ENCODE data around the gene HS2ST1.

Gene HS2ST1

GRCh38 chr1:87150143-87150542 lies 235.7 kb downstream of the HS2ST1 start:
- no peak for TF ChIP-seq Cebpa-rat (IDR thresholded peaks at IDR 0.05)
- H3K27ac ChIP-seq = peak overlapping the region in 4 of 11 experiments; percentile 77 to 88 (median 84); a peak in 3 of 22 replicates
- H3K9me3 ChIP-seq (replicated peaks in 1 of 11) = no peaks in the 10 kb centered on the region; a peak in 1 of 22 replicates
- no peaks in the 10 kb centered on the region; a peak in 1 of 22 replicates for H3K27me3 ChIP-seq
- no peaks in the 10 kb centered on the region for H3K36me3 ChIP-seq
- peaks cover 30 to 82% (median 64%) of the 10 kb centered on the region in 10 experiments for H3K4me1 ChIP-seq
- H4K20me1 ChIP-seq = no peaks in the 10 kb centered on the region
- no peak overlapping the region for H3K4me3 ChIP-seq
- no peak overlapping the region for H3K9ac ChIP-seq
- H3K4me2 ChIP-seq = peak overlapping the region in 10 of 11 experiments; percentile 51 to 93 (median 82); a peak in 19 of 22 replicates

- peak overlapping the region; percentile 38 to 66 (median 50) for H3K4me3 ChIP-seq
Observed at GRCh38 chr1:87151500-87152421, 237.3 kb downstream of the HS2ST1 start.

GRCh38 chr1:87154384-87154783 lies 239.9 kb downstream of the HS2ST1 start:
- Histone ChIP-seq H4K20me1 (no peaks in the 10 kb centered on the region), H3K4me3 (no peak overlapping the region), H3K27ac (no peak overlapping the region), H3K9ac (no peak overlapping the region), H3K4me2 (peak overlapping the region in 7 of 11 experiments; percentile 10 to 93 (median 51); a peak in 9 of 22 replicates), H3K27me3 (no peaks in the 10 kb centered on the region; a peak in 1 of 22 replicates), H3K36me3 (no peaks in the 10 kb centered on the region), H3K4me1 (peaks cover 37 to 65% (median 53%) of the 10 kb centered on the region in 10 experiments), H3K9me3 (replicated peaks in 1 of 11) (no peaks in the 10 kb centered on the region)
- no peak for TF ChIP-seq Cebpa-rat (IDR thresholded peaks at IDR 0.05)

More at GRCh38 chr1:87151500-87152421, 237.3 kb downstream of the HS2ST1 start:
- peak in 10 of 11 experiments; percentile 19 to 90 (median 74); a peak in 16 of 22 replicates for TF ChIP-seq Cebpa-rat (IDR thresholded peaks at IDR 0.05)
- peak overlapping the region in 10 of 11 experiments; percentile 39 to 90 (median 80); a peak in 19 of 22 replicates for H3K27ac ChIP-seq
- H3K4me2 ChIP-seq = peak overlapping the region; percentile 72 to 96 (median 84)
- no peaks in the 10 kb centered on the region for H4K20me1 ChIP-seq
- H3K9ac ChIP-seq = peak overlapping the region; percentile 22 to 82 (median 75); a peak in 21 of 22 replicates
- peaks cover 37 to 84% (median 66%) of the 10 kb centered on the region in 10 experiments for H3K4me1 ChIP-seq
- H3K36me3 ChIP-seq = no peaks in the 10 kb centered on the region
- no peaks in the 10 kb centered on the region; a peak in 1 of 22 replicates for H3K27me3 ChIP-seq
- no peaks in the 10 kb centered on the region for H3K9me3 ChIP-seq (replicated peaks in 1 of 11)

GRCh38 chr1:87155170-87155569 lies 240.7 kb downstream of the HS2ST1 start:
- Histone ChIP-seq H3K27me3 (no peaks in the 10 kb centered on the region; a peak in 1 of 22 replicates), H3K9me3 (replicated peaks in 1 of 11) (no peaks in the 10 kb centered on the region), H3K9ac (no peak overlapping the region), H3K4me3 (no peak overlapping the region), H3K27ac (no peak overlapping the region), H3K4me2 (peak overlapping the region in 10 of 11 experiments; percentile 6 to 93 (median 47); a peak in 14 of 22 replicates), H3K4me1 (peaks cover 36 to 57% (median 45%) of the 10 kb centered on the region in 10 experiments), H4K20me1 (no peaks in the 10 kb centered on the region), H3K36me3 (no peaks in the 10 kb centered on the region)
- TF ChIP-seq Cebpa-rat (IDR thresholded peaks at IDR 0.05) = no peak

- Histone ChIP-seq H3K9me3 (replicated peaks in 1 of 11) (no peaks in the 10 kb centered on the region), H3K36me3 (no peaks in the 10 kb centered on the region), H3K4me1 (peaks cover 31 to 52% (median 40%) of the 10 kb centered on the region in 10 experiments), H3K4me2 (peak overlapping the region in 9 of 11 experiments; percentile 35 to 50 (median 43); a peak in 17 of 22 replicates), H3K27ac (no peak overlapping the region), H4K20me1 (no peaks in the 10 kb centered on the region), H3K27me3 (no peaks in the 10 kb centered on the region; a peak in 1 of 22 replicates), H3K9ac (no peak overlapping the region), H3K4me3 (no peak overlapping the region)
- TF ChIP-seq Cebpa-rat (IDR thresholded peaks at IDR 0.05) = no peak
Observed at GRCh38 chr1:87155648-87156047, 241.2 kb downstream of the HS2ST1 start.

GRCh38 chr1:87156124-87156523 lies 241.7 kb downstream of the HS2ST1 start:
- Histone ChIP-seq H3K27me3 (no peaks in the 10 kb centered on the region; a peak in 1 of 22 replicates), H3K36me3 (no peaks in the 10 kb centered on the region), H3K4me1 (peaks cover 26 to 48% (median 35%) of the 10 kb centered on the region in 10 experiments), H4K20me1 (no peaks in the 10 kb centered on the region), H3K9ac (no peak overlapping the region), H3K9me3 (replicated peaks in 1 of 11) (no peaks in the 10 kb centered on the region), H3K27ac (no peak overlapping the region), H3K4me3 (no peak overlapping the region), H3K4me2 (peak overlapping the region in 7 of 11 experiments; percentile 35 to 50 (median 47); a peak in 8 of 22 replicates)
- no peak for TF ChIP-seq Cebpa-rat (IDR thresholded peaks at IDR 0.05)

- H3K27ac ChIP-seq = no peak overlapping the region
- peaks cover 6 to 17% (median 11%) of the 10 kb centered on the region in 10 experiments; a peak in 19 of 20 replicates for H3K4me1 ChIP-seq
- TF ChIP-seq Cebpa-rat (IDR thresholded peaks at IDR 0.05) = no peak
- no peak overlapping the region for H3K9ac ChIP-seq
- H3K4me2 ChIP-seq = no peak overlapping the region
- no peaks in the 10 kb centered on the region for H4K20me1 ChIP-seq
- H3K9me3 ChIP-seq (replicated peaks in 1 of 11) = no peaks in the 10 kb centered on the region
- no peak overlapping the region for H3K4me3 ChIP-seq
- no peaks in the 10 kb centered on the region for H3K36me3 ChIP-seq
- H3K27me3 ChIP-seq = no peaks in the 10 kb centered on the region
Observed at GRCh38 chr1:87159378-87159915, 245.0 kb downstream of the HS2ST1 start.
